HepG2 (cell line): ENCODE results near the gene VASN. TPM values are rescaled to one million over a fixed set of nuclear protein-coding genes. Genes with fewer than 3 reads are reported as not detected.

Experiments
- FOSL1 ChIP-seq: sonication (generic); formaldehyde crosslinking; IDR thresholded peaks from 2 replicates; pipeline ENCODE4 v1.9.0; 2021; ENCODE audit warnings: missing genetic modification reagents, borderline replicate concordance
- FOXK1 ChIP-seq: sonication (generic); formaldehyde crosslinking; IDR thresholded peaks from 2 replicates; pipeline ENCODE4 v1.4.0; 2020; ENCODE audit warnings: low read depth, missing genetic modification reagents, borderline replicate concordance
- RBFOX2 ChIP-seq: fragments of 200-400 bp; formaldehyde crosslinking; IDR thresholded peaks from 2 replicates; pipeline ENCODE4 v1.6.1; 2017; ENCODE audit warnings: low read depth, mild to moderate bottlenecking, low read length
- SKIL ChIP-seq: sonication (generic); formaldehyde crosslinking; IDR thresholded peaks from 2 replicates; pipeline ENCODE4 v1.8.0; 2022; ENCODE audit warnings: missing genetic modification reagents, mild to moderate bottlenecking, moderate library complexity, borderline replicate concordance
- TSC22D2 ChIP-seq: sonication (generic); formaldehyde crosslinking; IDR thresholded peaks from 2 replicates; pipeline ENCODE4 v1.5.1; 2020; ENCODE audit warnings: missing genetic modification reagents, mild to moderate bottlenecking, borderline replicate concordance
- ZMYM3 ChIP-seq: sonication (generic); formaldehyde crosslinking; IDR thresholded peaks from 2 replicates; pipeline ENCODE4 v1.5.1; 2020; ENCODE audit warnings: mild to moderate bottlenecking, missing genetic modification reagents
- ZNF350 ChIP-seq: sonication (generic); formaldehyde crosslinking; IDR thresholded peaks from 2 replicates; pipeline ENCODE4 v1.4.0; 2020; ENCODE audit warnings: mild to moderate bottlenecking, low read depth, missing genetic modification reagents, borderline replicate concordance
- ZNF543 ChIP-seq: sonication (generic); formaldehyde crosslinking; IDR thresholded peaks from 2 replicates; pipeline ENCODE4 v1.4.0; 2020; ENCODE audit warnings: mild to moderate bottlenecking, missing genetic modification reagents
- polyA plus RNA-seq, 8 experiments: library from polyadenylated mRNA; depleted of rRNA in 3 of 8; stranded (reverse) in 7 of 8; unstranded in 1 of 8; fragments of >200 nt; fragmentation: Illumina TruSeq in 4 of 8; extraction: Trizol in 4 of 8; gene quantifications; 2 replicates each; pipeline versions ENCODE4 v1.2.1 to v1.2.3, GENCODE V29; 2011 to 2016; ENCODE audit warnings: low read depth in 4 of 8, missing spikeins in 1 of 8, mixed read lengths in 1 of 8; ENCODE audit not compliant: insufficient read depth in 1 of 8
- total RNA-seq, 5 experiments: library from RNA; depleted of rRNA; stranded (reverse); fragments of >200 nt; fragmentation: Illumina TruSeq; extraction: Trizol; gene quantifications; 2 replicates each; pipeline ENCODE4 v1.2.3, GENCODE V29; 2016; ENCODE audit warnings: low read depth in 1 of 5
- TF ChIP-seq, protein P1 (sequence below): sonication (generic); formaldehyde crosslinking; IDR thresholded peaks from 2 replicates; pipeline ENCODE4 v1.9.0; 2021; ENCODE audit warnings: mild to moderate bottlenecking, missing genetic modification reagents
- TF ChIP-seq, protein P2 (sequence below): sonication (generic); formaldehyde crosslinking; IDR thresholded peaks from 2 replicates; pipeline ENCODE4 v1.5.0; 2020; ENCODE audit warnings: mild to moderate bottlenecking, missing genetic modification reagents
- TF ChIP-seq, protein P3 (sequence below): IDR thresholded peaks from 2 replicates; pipeline ENCODE4 v1.6.1; 2016; ENCODE audit warnings: missing compliant biosample characterization, missing genetic modification reagents, borderline replicate concordance
- TF ChIP-seq, protein P4 (sequence below): sonication (generic); formaldehyde crosslinking; IDR thresholded peaks from 2 replicates; pipeline ENCODE4 v1.5.0; 2020; ENCODE audit warnings: mild to moderate bottlenecking, missing genetic modification reagents, moderate library complexity

VASN gene
- total and polyA plus RNA-seq, 2 of the 13 experiments (the other 11 are each of a cell fraction or from before 2014, with no cell fraction given) = 8.4 to 18.2 TPM

DNA sequence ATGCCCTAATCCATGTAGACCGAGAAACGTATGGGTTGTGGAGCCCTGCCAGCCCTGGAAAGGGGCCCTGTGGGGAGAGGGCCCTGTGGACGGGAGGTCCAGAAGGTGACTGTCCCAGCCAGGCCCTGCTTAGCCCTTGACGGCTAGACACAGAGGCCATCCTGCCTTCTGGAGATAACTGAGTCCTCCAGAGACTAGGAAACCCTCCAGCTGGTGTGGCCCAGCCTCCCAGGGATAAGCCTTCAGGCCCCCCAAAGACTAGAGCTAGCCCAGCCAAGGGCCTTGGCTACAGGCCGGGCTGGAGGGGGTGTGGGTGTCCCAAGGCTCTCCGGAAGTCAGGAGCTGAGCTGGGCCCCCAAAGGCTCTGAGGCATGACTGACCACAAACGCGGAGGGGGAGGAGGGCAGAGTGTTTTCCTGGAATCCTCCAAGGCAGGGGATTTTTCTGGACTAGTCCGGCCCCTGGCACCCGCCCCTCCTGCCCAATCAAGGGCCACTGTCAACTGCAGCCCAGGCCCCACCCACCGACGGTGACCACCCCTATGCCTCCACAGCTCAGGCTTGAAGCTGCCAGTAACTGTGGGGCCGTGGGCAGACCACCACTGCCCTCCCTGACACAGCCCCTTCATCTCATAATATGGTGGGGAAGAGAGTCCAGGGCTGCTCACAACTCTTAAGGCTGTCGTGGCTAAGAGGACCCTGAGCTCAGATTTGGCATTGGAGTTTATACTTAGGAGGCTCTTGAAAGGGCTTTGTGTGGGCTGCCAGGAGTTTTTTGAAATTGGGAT, 885 bp upstream of the VASN start (continued):
- TF ChIP-seq, protein P1, sequence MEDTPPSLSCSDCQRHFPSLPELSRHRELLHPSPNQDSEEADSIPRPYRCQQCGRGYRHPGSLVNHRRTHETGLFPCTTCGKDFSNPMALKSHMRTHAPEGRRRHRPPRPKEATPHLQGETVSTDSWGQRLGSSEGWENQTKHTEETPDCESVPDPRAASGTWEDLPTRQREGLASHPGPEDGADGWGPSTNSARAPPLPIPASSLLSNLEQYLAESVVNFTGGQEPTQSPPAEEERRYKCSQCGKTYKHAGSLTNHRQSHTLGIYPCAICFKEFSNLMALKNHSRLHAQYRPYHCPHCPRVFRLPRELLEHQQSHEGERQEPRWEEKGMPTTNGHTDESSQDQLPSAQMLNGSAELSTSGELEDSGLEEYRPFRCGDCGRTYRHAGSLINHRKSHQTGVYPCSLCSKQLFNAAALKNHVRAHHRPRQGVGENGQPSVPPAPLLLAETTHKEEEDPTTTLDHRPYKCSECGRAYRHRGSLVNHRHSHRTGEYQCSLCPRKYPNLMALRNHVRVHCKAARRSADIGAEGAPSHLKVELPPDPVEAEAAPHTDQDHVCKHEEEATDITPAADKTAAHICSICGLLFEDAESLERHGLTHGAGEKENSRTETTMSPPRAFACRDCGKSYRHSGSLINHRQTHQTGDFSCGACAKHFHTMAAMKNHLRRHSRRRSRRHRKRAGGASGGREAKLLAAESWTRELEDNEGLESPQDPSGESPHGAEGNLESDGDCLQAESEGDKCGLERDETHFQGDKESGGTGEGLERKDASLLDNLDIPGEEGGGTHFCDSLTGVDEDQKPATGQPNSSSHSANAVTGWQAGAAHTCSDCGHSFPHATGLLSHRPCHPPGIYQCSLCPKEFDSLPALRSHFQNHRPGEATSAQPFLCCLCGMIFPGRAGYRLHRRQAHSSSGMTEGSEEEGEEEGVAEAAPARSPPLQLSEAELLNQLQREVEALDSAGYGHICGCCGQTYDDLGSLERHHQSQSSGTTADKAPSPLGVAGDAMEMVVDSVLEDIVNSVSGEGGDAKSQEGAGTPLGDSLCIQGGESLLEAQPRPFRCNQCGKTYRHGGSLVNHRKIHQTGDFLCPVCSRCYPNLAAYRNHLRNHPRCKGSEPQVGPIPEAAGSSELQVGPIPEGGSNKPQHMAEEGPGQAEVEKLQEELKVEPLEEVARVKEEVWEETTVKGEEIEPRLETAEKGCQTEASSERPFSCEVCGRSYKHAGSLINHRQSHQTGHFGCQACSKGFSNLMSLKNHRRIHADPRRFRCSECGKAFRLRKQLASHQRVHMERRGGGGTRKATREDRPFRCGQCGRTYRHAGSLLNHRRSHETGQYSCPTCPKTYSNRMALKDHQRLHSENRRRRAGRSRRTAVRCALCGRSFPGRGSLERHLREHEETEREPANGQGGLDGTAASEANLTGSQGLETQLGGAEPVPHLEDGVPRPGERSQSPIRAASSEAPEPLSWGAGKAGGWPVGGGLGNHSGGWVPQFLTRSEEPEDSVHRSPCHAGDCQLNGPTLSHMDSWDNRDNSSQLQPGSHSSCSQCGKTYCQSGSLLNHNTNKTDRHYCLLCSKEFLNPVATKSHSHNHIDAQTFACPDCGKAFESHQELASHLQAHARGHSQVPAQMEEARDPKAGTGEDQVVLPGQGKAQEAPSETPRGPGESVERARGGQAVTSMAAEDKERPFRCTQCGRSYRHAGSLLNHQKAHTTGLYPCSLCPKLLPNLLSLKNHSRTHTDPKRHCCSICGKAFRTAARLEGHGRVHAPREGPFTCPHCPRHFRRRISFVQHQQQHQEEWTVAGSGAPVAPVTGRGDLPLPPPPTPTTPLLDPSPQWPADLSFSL = no peak
- 0 out of 2 replicates have a peak, but pooled peaks have one; percentile 48 for TF ChIP-seq ZNF543 (CRISPR knock-in tag)
- TF ChIP-seq FOXK1 (CRISPR knock-in tag) = no peak
- no peak for TF ChIP-seq FOSL1
- no peak for TF ChIP-seq SKIL (CRISPR knock-in tag)
- TF ChIP-seq, protein P2, sequence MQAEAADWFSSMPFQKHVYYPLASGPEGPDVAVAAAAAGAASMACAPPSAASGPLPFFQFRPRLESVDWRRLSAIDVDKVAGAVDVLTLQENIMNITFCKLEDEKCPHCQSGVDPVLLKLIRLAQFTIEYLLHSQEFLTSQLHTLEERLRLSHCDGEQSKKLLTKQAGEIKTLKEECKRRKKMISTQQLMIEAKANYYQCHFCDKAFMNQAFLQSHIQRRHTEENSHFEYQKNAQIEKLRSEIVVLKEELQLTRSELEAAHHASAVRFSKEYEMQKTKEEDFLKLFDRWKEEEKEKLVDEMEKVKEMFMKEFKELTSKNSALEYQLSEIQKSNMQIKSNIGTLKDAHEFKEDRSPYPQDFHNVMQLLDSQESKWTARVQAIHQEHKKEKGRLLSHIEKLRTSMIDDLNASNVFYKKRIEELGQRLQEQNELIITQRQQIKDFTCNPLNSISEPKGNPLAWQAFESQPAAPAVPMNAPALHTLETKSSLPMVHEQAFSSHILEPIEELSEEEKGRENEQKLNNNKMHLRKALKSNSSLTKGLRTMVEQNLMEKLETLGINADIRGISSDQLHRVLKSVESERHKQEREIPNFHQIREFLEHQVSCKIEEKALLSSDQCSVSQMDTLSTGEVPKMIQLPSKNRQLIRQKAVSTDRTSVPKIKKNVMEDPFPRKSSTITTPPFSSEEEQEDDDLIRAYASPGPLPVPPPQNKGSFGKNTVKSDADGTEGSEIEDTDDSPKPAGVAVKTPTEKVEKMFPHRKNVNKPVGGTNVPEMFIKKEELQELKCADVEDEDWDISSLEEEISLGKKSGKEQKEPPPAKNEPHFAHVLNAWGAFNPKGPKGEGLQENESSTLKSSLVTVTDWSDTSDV (CRISPR knock-in tag) = peak; percentile 45; the same call in 1 of the 2 replicates
- peak; percentile 43; the same call in 1 of the 2 replicates for TF ChIP-seq ZNF350 (CRISPR knock-in tag)
- no peak for TF ChIP-seq ZMYM3
- TF ChIP-seq, protein P3, sequence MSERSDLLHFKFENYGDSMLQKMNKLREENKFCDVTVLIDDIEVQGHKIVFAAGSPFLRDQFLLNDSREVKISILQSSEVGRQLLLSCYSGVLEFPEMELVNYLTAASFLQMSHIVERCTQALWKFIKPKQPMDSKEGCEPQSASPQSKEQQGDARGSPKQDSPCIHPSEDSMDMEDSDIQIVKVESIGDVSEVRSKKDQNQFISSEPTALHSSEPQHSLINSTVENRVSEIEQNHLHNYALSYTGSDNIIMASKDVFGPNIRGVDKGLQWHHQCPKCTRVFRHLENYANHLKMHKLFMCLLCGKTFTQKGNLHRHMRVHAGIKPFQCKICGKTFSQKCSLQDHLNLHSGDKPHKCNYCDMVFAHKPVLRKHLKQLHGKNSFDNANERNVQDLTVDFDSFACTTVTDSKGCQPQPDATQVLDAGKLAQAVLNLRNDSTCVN (CRISPR knock-in tag) = peak; percentile 92; the same call in 1 of the 2 replicates
- no peak for TF ChIP-seq RBFOX2
- TF ChIP-seq TSC22D2 (CRISPR knock-in tag) = no peak
- TF ChIP-seq, protein P4, sequence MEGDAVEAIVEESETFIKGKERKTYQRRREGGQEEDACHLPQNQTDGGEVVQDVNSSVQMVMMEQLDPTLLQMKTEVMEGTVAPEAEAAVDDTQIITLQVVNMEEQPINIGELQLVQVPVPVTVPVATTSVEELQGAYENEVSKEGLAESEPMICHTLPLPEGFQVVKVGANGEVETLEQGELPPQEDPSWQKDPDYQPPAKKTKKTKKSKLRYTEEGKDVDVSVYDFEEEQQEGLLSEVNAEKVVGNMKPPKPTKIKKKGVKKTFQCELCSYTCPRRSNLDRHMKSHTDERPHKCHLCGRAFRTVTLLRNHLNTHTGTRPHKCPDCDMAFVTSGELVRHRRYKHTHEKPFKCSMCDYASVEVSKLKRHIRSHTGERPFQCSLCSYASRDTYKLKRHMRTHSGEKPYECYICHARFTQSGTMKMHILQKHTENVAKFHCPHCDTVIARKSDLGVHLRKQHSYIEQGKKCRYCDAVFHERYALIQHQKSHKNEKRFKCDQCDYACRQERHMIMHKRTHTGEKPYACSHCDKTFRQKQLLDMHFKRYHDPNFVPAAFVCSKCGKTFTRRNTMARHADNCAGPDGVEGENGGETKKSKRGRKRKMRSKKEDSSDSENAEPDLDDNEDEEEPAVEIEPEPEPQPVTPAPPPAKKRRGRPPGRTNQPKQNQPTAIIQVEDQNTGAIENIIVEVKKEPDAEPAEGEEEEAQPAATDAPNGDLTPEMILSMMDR (CRISPR knock-in tag) = 0 out of 2 replicates have a peak, but pooled peaks have one; percentile 4
